Vagina (tissue), 2 donors: ENCODE data around the gene ENTPD6.

Experiments
- CTCF ChIP-seq, 3 experiments: fragments of 450-650 bp in 2 of 3; fragments of 200-600 bp in 1 of 3; sonication (generic) in 1 of 3; IDR thresholded peaks; one replicate each; pipeline ENCODE4 v1.5.1; 2017 to 2019; ENCODE audit warnings: antibody characterized with exemption in 3 of 3, mild to moderate bottlenecking in 2 of 3, moderate library complexity in 2 of 3
- POLR2A ChIP-seq, 2 donors: fragments of 450-650 bp; IDR thresholded peaks; one replicate each; pipeline ENCODE4 v1.6.1; 2017; ENCODE audit warnings: antibody characterized with exemption in 2 of 2, mild to moderate bottlenecking in 2 of 2, moderate library complexity in 2 of 2
- POLR2AphosphoS5 ChIP-seq, 2 donors: sonication (generic); formaldehyde crosslinking; IDR thresholded peaks; one replicate each; pipeline ENCODE4 v1.9.0; 2017; ENCODE audit warnings: antibody characterized with exemption in 2 of 2, mild to moderate bottlenecking in 2 of 2, low read depth in 1 of 2; ENCODE audit not compliant: insufficient read depth in 1 of 2

DNA sequence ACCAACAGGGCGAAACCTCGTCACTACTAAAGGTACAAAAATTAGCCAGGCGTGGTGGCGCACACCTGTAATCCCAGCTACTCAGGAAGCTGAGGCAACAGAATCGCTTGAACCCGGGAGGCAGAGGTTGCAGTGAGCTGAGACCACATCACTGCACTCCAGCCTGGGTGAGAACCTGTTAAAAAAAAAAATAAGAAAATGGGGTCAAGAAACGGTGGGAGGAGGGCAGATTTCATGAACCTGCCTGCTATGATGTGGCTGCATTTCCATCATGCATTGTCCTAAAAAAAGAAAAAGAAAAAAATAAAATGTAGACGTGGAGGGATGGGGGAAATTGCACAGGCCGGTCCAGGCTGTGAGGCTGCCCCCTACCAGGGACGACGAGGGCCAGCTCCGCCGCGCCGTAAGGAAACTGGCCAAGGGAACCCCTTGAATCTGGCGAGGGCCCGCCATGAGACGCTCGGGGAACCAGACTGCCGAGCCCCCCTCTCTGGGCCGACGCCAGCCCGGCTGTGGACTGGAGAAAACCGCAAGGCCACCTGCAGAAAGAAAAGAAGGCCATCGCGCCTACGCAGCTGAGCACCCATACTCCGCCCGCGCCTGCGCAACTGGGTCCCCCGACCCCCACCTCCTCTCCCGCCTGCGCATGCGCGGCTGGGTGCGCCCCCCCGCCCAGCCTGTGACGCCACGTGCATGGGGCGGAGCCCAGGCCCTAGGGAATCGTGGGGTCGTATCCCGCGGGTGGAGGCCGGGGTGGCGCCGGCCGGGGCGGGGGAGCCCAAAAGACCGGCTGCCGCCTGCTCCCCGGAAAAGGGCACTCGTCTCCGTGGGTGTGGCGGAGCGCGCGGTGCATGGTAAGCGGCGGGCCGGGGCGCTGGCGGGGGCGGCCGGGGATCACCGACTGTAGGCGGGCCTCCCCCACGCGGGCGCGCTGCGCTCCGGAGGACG is at the start of gene ENTPD6:
- peak in 1 of 3 experiments; percentile 49 for TF ChIP-seq CTCF (IDR thresholded peaks at IDR 0.05)
- TF ChIP-seq POLR2A (IDR thresholded peaks at IDR 0.05), result peak in 1 of 2 donors; percentile 84
- TF ChIP-seq POLR2AphosphoS5 (IDR thresholded peaks at IDR 0.05; ENCODE audit: insufficient read depth in 1 of 2, low read depth in 1 of 2), result peak; percentile 77 to 93
